ENCODE data around the gene CRACR2A.
A peak's percentile ranks its signal among the peaks of the same experiment; 100 is the strongest.

CRACR2A gene

GRCh38 chr12:3655328-3655900 lies 97.5 kb downstream of the CRACR2A start:
- Histone ChIP-seq H3K4me3 (no peak overlapping the region), H3K9me3 (replicated peaks in 1 of 11) (no peaks in the 10 kb centered on the region), H3K27me3 (no peaks in the 10 kb centered on the region), H4K20me1 (peaks cover 0 to 39% (median 5%) of the 10 kb centered on the region in 11 experiments; a peak in 6 of 22 replicates), H3K36me3 (peaks cover 61 to 100% (median 97%) of the 10 kb centered on the region in 11 experiments), H3K9ac (no peak overlapping the region), H3K4me1 (peaks cover 0 to 31% (median 21%) of the 10 kb centered on the region in 10 experiments; a peak in 17 of 20 replicates), H3K27ac (0 out of 22 replicates have a peak overlapping the region, but pooled peaks of 2 of the 11 experiments have one; percentile 0 to 7), H3K4me2 (peak overlapping the region in 9 of 11 experiments; percentile 33 to 76 (median 46); a peak in 18 of 22 replicates)
- TF ChIP-seq Cebpa-rat (IDR thresholded peaks at IDR 0.05) = no peak

GRCh38 chr12:3651585-3652424 lies 101.1 kb downstream of the CRACR2A start:
- H4K20me1 ChIP-seq = peaks cover 0 to 41% (median 5%) of the 10 kb centered on the region in 11 experiments; a peak in 8 of 22 replicates
- no peak overlapping the region for H3K4me2 ChIP-seq
- H3K4me3 ChIP-seq = no peak overlapping the region
- no peak overlapping the region for H3K9ac ChIP-seq
- H3K27me3 ChIP-seq = no peaks in the 10 kb centered on the region
- no peak for TF ChIP-seq Cebpa-rat (IDR thresholded peaks at IDR 0.05)
- peaks cover 31 to 97% (median 87%) of the 10 kb centered on the region in 11 experiments for H3K36me3 ChIP-seq
- H3K27ac ChIP-seq = no peak overlapping the region
- no peaks in the 10 kb centered on the region for H3K9me3 ChIP-seq (replicated peaks in 1 of 11)
- peaks cover 20 to 57% (median 48%) of the 10 kb centered on the region in 10 experiments for H3K4me1 ChIP-seq

- peak overlapping the region in 5 of 11 experiments; percentile 20 to 61 (median 31); a peak in 6 of 22 replicates for H3K27ac ChIP-seq
- H3K4me3 ChIP-seq = no peak overlapping the region
- H3K9ac ChIP-seq = peak overlapping the region in 3 of 11 experiments; percentile 4 to 39 (median 25); a peak in 1 of 22 replicates
- TF ChIP-seq Cebpa-rat (IDR thresholded peaks at IDR 0.05) = no peak
- peaks cover 27 to 67% (median 49%) of the 10 kb centered on the region in 10 experiments for H3K4me1 ChIP-seq
- H3K9me3 ChIP-seq (replicated peaks in 1 of 11) = no peaks in the 10 kb centered on the region
- H3K27me3 ChIP-seq = no peaks in the 10 kb centered on the region
- H4K20me1 ChIP-seq = peaks cover 0 to 19% (median 0%) of the 10 kb centered on the region in 11 experiments; a peak in 5 of 22 replicates
- peaks cover 4 to 93% (median 73%) of the 10 kb centered on the region in 11 experiments; a peak in 21 of 22 replicates for H3K36me3 ChIP-seq
- H3K4me2 ChIP-seq = peak overlapping the region; percentile 23 to 80 (median 71); a peak in 21 of 22 replicates
Measured at GRCh38 chr12:3647504-3647903, 105.4 kb downstream of the CRACR2A start.

DNA sequence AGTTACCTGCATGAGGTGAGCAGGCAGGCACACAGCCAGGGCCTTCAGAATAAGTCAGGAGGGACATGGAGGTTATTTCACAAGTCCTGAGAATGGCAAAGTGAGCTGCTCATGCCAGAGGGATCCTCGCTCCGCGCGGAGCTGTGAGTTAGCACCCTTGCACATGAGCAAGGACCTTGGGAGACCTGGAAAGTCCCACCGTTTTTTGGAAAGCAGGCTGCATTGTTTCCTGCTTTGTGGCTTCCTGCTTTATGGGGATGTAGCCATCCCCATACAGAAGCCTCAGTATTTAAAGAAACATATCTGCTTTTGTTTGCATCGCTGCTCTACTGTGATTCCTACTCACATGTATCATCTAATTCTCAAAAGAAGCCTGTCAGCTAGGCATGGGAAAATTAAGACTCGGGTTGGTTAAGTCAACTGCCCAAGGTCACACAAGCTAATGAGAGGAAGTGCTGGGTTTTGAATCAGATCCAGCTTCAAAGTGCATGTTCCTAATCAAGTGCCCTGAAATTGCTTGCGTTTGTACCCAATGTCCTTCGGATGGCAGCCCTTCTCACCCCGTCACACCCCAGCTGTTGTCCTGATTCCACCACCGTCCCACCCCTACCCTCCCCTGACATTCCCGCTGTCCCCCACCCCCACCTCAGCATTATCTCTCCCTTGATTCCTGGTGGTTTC lies 106.2 kb downstream of the CRACR2A start:
- peaks cover 0 to 19% (median 0%) of the 10 kb centered on the region in 11 experiments; a peak in 5 of 22 replicates for H4K20me1 ChIP-seq
- no peaks in the 10 kb centered on the region for H3K27me3 ChIP-seq
- peak overlapping the region in 5 of 11 experiments; percentile 30 to 61 (median 32); a peak in 8 of 22 replicates for H3K27ac ChIP-seq
- peak overlapping the region; percentile 23 to 80 (median 71) for H3K4me2 ChIP-seq
- no peak overlapping the region for H3K4me3 ChIP-seq
- H3K9ac ChIP-seq = peak overlapping the region in 3 of 11 experiments; percentile 17 to 39 (median 25); a peak in 2 of 22 replicates
- peaks cover 27 to 67% (median 49%) of the 10 kb centered on the region in 10 experiments for H3K4me1 ChIP-seq
- no peak for TF ChIP-seq Cebpa-rat (IDR thresholded peaks at IDR 0.05)
- no peaks in the 10 kb centered on the region for H3K9me3 ChIP-seq (replicated peaks in 1 of 11)
- peaks cover 0 to 93% (median 75%) of the 10 kb centered on the region in 11 experiments; a peak in 21 of 22 replicates for H3K36me3 ChIP-seq

DNA sequence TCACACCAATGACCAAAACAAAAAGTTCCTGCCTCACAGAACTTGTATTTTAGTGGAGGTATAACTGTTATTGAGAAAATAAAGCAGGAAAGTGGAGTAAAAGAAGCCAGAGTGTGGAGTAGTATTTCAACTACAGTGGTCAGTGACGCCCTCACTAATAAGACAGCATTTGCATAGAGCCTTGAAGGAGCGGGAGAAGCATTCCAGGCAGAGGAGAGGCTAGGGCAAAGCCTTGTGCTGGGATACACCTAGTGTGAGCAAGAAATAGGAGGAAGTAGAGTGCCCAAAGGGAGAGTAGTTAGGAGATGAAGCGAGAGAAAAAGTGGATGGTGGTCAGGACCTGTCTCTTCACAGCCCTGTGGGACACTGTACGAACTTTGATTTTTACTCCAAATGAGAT lies 107.8 kb downstream of the CRACR2A start:
- no peak for TF ChIP-seq Cebpa-rat (IDR thresholded peaks at IDR 0.05)
- H3K9ac ChIP-seq = no peak overlapping the region
- H3K9me3 ChIP-seq (replicated peaks in 1 of 11) = no peaks in the 10 kb centered on the region
- H3K27ac ChIP-seq = no peak overlapping the region
- peak overlapping the region in 1 of 11 experiments; percentile 77; a peak in 1 of 22 replicates for H3K4me2 ChIP-seq
- H3K36me3 ChIP-seq = peaks cover 5 to 93% (median 71%) of the 10 kb centered on the region in 11 experiments; a peak in 21 of 22 replicates
- H4K20me1 ChIP-seq = peaks cover 0 to 19% (median 0%) of the 10 kb centered on the region in 11 experiments; a peak in 6 of 22 replicates
- H3K4me1 ChIP-seq = peaks cover 26 to 56% (median 48%) of the 10 kb centered on the region in 10 experiments
- no peaks in the 10 kb centered on the region for H3K27me3 ChIP-seq
- no peak overlapping the region for H3K4me3 ChIP-seq

GRCh38 chr12:3644104-3644503 lies 108.8 kb downstream of the CRACR2A start:
- Histone ChIP-seq H3K4me1 (peaks cover 20 to 48% (median 42%) of the 10 kb centered on the region in 10 experiments), H4K20me1 (peaks cover 0 to 18% (median 0%) of the 10 kb centered on the region in 11 experiments; a peak in 5 of 22 replicates), H3K4me2 (no peak overlapping the region), H3K9me3 (replicated peaks in 1 of 11) (no peaks in the 10 kb centered on the region), H3K27me3 (no peaks in the 10 kb centered on the region), H3K36me3 (peaks cover 5 to 93% (median 64%) of the 10 kb centered on the region in 11 experiments; a peak in 21 of 22 replicates), H3K9ac (no peak overlapping the region), H3K27ac (no peak overlapping the region), H3K4me3 (no peak overlapping the region)
- TF ChIP-seq Cebpa-rat (IDR thresholded peaks at IDR 0.05) = no peak

DNA sequence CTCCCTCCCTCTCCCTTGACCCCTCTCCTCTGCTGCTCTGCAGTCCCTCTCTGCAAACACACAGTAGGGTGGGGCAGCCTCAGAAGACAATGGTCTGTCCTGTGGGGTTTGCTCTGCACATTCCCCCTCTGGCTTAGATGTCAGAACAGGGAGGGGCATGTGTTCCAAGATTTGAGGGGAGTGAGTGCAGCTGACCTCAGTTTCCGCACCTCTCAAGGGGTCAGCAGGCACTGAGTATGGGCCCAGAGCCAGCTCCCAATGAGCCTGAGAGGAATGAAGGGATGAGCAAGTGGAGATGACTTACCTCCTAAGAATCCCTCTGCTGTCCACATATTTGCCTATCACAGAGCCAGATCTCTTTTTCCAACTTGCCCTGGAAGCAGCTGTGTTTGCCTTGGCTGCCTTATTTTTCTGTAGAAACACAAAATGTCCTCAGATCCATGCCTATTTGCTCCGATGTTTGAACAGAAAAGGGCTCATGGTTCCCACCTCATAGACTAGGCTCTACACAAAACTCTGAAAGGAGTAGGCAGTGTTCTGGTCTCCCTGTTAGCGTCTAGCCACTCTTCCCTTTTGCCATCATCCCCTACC lies 111.4 kb downstream of the CRACR2A start:
- Histone ChIP-seq H3K36me3 (peaks cover 18 to 95% (median 75%) of the 10 kb centered on the region in 11 experiments; a peak in 21 of 22 replicates), H3K27ac (no peak overlapping the region), H3K4me2 (no peak overlapping the region), H3K4me1 (peaks cover 4 to 26% (median 20%) of the 10 kb centered on the region in 10 experiments), H3K4me3 (no peak overlapping the region), H3K27me3 (no peaks in the 10 kb centered on the region), H4K20me1 (peaks cover 0 to 16% (median 0%) of the 10 kb centered on the region in 11 experiments; a peak in 5 of 22 replicates), H3K9me3 (replicated peaks in 1 of 11) (no peaks in the 10 kb centered on the region), H3K9ac (no peak overlapping the region)
- TF ChIP-seq Cebpa-rat (IDR thresholded peaks at IDR 0.05) = no peak

- H3K4me3 ChIP-seq = no peak overlapping the region
- no peak for TF ChIP-seq Cebpa-rat (IDR thresholded peaks at IDR 0.05)
- no peak overlapping the region for H3K4me2 ChIP-seq
- peaks cover 0 to 8% (median 0%) of the 10 kb centered on the region in 11 experiments; a peak in 6 of 22 replicates for H4K20me1 ChIP-seq
- peaks cover 20 to 99% (median 74%) of the 10 kb centered on the region in 11 experiments; a peak in 21 of 22 replicates for H3K36me3 ChIP-seq
- H3K27ac ChIP-seq = no peak overlapping the region
- H3K9ac ChIP-seq = no peak overlapping the region
- H3K27me3 ChIP-seq = no peaks in the 10 kb centered on the region
- H3K4me1 ChIP-seq = peaks cover 0 to 39% (median 28%) of the 10 kb centered on the region in 10 experiments; a peak in 16 of 20 replicates
- H3K9me3 ChIP-seq (replicated peaks in 1 of 11) = peaks cover 0 to 13% (median 0%) of the 10 kb centered on the region in 11 experiments; a peak in 2 of 22 replicates
Measured at GRCh38 chr12:3636328-3636727, 116.6 kb downstream of the CRACR2A start.
